ENCODE results near the gene FRMD6. TPM values are rescaled to one million over a fixed set of nuclear protein-coding genes. Genes with fewer than 3 reads are reported as not detected.

FRMD6 gene
- total RNA-seq, 6 experiments from 2014 or later = 4.2 to 23.7 (median 5.9) TPM

DNA sequence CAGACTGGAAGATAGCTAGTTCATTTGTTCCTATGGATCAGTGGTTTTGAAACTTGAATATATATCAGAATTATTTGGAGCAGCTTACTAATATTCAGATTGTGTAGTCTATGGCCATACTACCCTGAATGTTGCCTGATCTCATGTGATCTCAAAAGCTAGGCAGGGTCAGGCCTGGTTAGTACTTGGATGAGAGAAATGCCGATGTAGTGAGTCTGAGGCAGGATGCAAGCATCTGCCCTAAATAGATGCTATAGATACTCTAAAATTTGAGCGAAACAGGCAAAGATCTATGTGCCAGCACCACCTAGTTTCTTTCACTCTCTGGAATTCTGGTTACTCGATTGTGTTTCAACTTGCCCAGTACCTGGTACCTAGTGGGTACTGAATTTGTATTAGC is 40.9 kb downstream of the FRMD6 start:
- Histone ChIP-seq H3K9me3 (no peaks in the 10 kb centered on the region), H3K4me3 (no peak overlapping the region), H3K27ac (no peak overlapping the region), H3K4me1 (no peaks in the 10 kb centered on the region), H3K27me3 (no peaks in the 10 kb centered on the region), H3K36me3 (no peaks in the 10 kb centered on the region)
- ATAC-seq (no peak), DNase-seq (no peak)
- no peak for TF ChIP-seq POLR2A (IDR thresholded peaks at IDR 0.05)
- TF ChIP-seq, protein P1, sequence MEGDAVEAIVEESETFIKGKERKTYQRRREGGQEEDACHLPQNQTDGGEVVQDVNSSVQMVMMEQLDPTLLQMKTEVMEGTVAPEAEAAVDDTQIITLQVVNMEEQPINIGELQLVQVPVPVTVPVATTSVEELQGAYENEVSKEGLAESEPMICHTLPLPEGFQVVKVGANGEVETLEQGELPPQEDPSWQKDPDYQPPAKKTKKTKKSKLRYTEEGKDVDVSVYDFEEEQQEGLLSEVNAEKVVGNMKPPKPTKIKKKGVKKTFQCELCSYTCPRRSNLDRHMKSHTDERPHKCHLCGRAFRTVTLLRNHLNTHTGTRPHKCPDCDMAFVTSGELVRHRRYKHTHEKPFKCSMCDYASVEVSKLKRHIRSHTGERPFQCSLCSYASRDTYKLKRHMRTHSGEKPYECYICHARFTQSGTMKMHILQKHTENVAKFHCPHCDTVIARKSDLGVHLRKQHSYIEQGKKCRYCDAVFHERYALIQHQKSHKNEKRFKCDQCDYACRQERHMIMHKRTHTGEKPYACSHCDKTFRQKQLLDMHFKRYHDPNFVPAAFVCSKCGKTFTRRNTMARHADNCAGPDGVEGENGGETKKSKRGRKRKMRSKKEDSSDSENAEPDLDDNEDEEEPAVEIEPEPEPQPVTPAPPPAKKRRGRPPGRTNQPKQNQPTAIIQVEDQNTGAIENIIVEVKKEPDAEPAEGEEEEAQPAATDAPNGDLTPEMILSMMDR (IDR thresholded peaks at IDR 0.05) = no peak
- 80% methylated on average over 3 of the region's 3 CpGs for WGBS (ENCODE audit: insufficient coverage, low coverage, low lambda C conversion rate, missing lambda C conversion rate)
- intact Hi-C loops (cut with DNase I) = no loop called here

DNA sequence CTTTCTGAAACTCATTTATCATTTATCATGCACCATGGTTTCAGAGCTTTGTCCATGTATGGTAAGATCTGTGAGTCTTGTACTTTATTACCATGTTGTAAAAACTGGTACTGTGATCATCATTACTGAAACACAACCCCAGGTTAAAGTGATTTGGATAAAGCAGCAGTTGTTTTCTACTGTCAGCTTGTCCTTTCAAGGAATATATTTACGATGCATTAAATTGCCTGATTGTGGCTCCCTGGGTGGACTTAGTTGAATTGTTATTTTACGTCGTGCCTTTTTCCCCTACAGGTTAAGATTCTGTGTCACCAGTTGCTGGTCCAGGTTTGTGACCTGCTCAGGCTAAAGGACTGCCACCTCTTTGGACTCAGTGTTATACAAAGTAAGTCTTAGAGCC is 46.1 kb downstream of the FRMD6 start:
- H3K27me3 ChIP-seq = no peaks in the 10 kb centered on the region
- intact Hi-C loops (cut with DNase I) = no loop called here
- H3K4me1 ChIP-seq = no peaks in the 10 kb centered on the region
- DNase-seq = no peak
- no peak overlapping the region for H3K4me3 ChIP-seq
- H3K27ac ChIP-seq = no peak overlapping the region
- H3K36me3 ChIP-seq = no peaks in the 10 kb centered on the region
- WGBS (ENCODE audit: insufficient coverage, low coverage, low lambda C conversion rate, missing lambda C conversion rate) = 60% methylated on average over 2 of the region's 3 CpGs
- ATAC-seq = no peak
- no peaks in the 10 kb centered on the region for H3K9me3 ChIP-seq
- TF ChIP-seq, protein P1 (IDR thresholded peaks at IDR 0.05) = no peak
- no peak for TF ChIP-seq POLR2A (IDR thresholded peaks at IDR 0.05)

DNA sequence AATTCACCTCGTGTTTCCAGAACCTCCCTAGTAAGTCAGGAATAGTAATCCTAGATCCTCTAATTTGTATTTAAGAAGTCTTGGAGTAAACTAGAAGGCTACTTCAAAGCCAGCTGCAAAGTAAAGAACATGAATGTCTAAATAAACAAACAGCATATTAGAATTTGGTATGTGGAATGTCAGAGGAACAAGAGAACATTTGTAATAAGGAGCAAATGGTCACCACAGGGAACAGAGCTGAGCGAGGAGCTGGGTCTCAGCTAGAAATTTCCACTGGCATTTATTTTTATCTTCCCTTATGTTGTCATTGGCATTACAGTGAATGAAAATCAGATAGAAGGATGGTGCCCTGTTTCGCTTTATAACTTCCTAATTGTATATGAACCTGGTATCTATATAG is 50.2 kb downstream of the FRMD6 start:
- H3K4me3 ChIP-seq = no peak overlapping the region
- H3K27ac ChIP-seq = no peak overlapping the region
- H3K27me3 ChIP-seq = no peaks in the 10 kb centered on the region
- DNase-seq = no peak
- intact Hi-C loops (cut with DNase I) = no loop called here
- TF ChIP-seq, protein P1 (IDR thresholded peaks at IDR 0.05) = no peak
- no peak for TF ChIP-seq POLR2A (IDR thresholded peaks at IDR 0.05)
- no peaks in the 10 kb centered on the region for H3K4me1 ChIP-seq
- peaks cover 0 to 9% (median 2%) of the 10 kb centered on the region in 4 donors for H3K36me3 ChIP-seq
- WGBS (ENCODE audit: insufficient coverage, low coverage, low lambda C conversion rate, missing lambda C conversion rate) = 86% methylated on average over 3 of the region's 3 CpGs
- no peak for ATAC-seq
- H3K9me3 ChIP-seq = no peaks in the 10 kb centered on the region

DNA sequence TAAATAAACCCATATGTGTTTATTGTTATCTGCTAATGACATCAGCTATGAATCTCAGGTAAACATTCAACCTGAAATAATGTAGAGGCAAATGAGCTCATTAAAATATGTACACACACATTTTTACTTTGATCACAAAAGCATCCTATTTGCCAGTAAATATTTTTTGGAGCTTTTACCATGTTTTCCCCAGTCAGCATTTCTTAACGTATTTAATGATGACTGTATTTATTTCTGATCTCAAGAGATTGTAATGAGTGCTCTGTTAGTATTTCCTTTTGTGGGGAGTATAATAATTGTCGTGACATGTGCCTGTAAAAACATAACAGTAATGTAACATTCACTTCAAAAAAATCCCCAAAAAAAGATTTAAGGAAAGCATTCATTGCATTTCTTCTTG is 52.1 kb downstream of the FRMD6 start:
- ATAC-seq (no peak), DNase-seq (no peak)
- Histone ChIP-seq H3K4me1 (no peaks in the 10 kb centered on the region), H3K9me3 (no peaks in the 10 kb centered on the region), H3K4me3 (no peak overlapping the region), H3K27me3 (no peaks in the 10 kb centered on the region), H3K27ac (no peak overlapping the region), H3K36me3 (peaks cover 0 to 9% (median 2%) of the 10 kb centered on the region in 4 donors)
- TF ChIP-seq POLR2A (IDR thresholded peaks at IDR 0.05) = no peak
- TF ChIP-seq, protein P1 (IDR thresholded peaks at IDR 0.05) = no peak
- intact Hi-C loops (cut with DNase I) = no loop called here
- WGBS (ENCODE audit: insufficient coverage, low coverage, low lambda C conversion rate, missing lambda C conversion rate) = 67% methylated on average over 2 of the region's 2 CpGs

DNA sequence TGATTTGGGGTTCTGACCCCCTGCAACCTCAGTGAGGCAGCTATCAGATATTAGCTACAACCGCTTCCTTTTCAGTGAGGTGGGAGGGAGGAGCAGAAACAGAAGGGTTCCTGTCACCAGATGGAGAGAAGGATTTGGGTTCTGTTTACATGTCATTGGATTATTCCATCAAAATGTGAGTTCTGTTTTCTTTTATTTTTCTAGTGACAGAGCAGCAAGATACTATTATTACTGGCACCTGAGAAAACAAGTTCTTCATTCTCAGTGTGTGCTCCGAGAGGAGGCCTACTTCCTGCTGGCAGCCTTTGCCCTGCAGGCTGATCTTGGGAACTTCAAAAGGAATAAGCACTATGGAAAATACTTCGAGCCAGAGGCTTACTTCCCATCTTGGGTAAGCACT is 52.8 kb downstream of the FRMD6 start:
- ATAC-seq = no peak
- no peak for DNase-seq
- H3K27ac ChIP-seq = no peak overlapping the region
- H3K27me3 ChIP-seq = no peaks in the 10 kb centered on the region
- H3K4me1 ChIP-seq = no peaks in the 10 kb centered on the region
- intact Hi-C loops (cut with DNase I) = no loop called here
- TF ChIP-seq POLR2A (IDR thresholded peaks at IDR 0.05) = no peak
- TF ChIP-seq, protein P1 (IDR thresholded peaks at IDR 0.05) = no peak
- WGBS (ENCODE audit: insufficient coverage, low coverage, low lambda C conversion rate, missing lambda C conversion rate) = 86% methylated on average over 3 of the region's 3 CpGs
- peaks cover 0 to 9% (median 2%) of the 10 kb centered on the region in 4 donors for H3K36me3 ChIP-seq
- no peak overlapping the region for H3K4me3 ChIP-seq
- H3K9me3 ChIP-seq = no peaks in the 10 kb centered on the region

All from right lobe of liver (tissue), 6 donors.